NCI-H1105 treated with DMSO at 0.1 percent for 48 hours (cell line): ENCODE measurements around the gene TBATA.
A peak's percentile ranks its signal among the peaks of the same experiment; 100 is the strongest.

Experiments
- DNase-seq: peaks from one replicate; lab custom pipeline; 2025; lab: John Stamatoyannopoulos, UW

TBATA gene

GRCh38 chr10:70761031-70761601 is 24.1 kb downstream of the TBATA start:
- no peak for DNase-seq

DNA sequence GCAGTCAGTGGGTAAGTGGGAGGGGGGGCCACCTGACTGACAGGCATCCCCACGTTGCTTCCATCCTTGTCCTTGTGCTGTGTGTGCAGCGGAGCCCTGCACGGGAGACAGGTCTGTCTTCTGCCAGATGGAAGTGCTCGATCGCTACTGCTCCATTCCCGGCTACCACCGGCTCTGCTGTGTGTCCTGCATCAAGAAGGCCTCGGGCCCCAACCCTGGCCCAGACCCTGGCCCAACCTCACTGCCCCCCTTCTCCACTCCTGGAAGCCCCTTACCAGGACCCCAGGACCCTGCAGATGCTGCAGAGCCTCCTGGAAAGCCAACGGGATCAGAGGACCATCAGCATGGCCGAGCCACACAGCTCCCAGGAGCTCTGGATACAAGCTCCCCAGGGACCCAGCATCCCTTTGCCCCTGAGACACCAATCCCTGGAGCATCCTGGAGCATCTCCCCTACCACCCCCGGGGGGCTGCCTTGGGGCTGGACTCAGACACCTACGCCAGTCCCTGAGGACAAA is 24.8 kb downstream of the TBATA start:
- no peak for DNase-seq

- DNase-seq, result no peak
These were observed 25.4 kb downstream of the TBATA start for GRCh38 chr10:70759781-70760180.

DNA sequence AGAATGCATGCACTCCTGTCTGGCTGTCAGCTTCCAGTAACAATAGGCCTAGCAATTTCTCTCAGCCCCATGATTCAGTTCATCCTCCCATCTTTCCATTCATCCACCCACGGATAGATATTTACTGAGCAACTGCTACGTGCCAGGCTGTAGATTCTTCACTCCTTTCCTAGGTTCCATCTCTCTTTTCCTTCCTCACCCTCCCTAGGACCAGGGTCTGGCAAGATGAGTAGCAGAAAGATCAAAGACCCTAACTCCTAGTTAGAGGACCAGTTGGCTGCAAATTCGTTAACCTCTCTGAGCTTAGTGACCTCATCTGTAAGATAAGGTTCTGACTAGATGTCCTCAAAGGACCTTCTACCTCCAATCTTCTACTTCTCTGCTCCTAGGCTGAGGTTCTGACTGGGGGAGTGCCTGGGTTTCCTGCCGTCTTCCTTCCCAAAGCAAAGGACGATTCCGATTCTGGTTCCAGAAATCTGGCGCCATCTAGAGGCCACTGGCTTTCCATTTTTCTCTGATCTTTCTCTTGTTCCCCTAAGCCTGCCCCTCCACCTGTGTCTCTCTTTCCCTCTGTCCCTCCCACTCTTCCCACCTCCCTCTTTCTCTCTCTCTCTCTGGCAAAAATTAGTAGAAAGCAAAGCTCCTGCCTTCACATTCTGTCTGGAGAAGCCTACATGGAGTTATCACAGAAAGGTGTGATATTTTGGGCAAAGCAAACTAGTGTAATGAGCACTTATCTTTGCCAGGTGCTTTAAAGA is 26.2 kb downstream of the TBATA start:
- peak; percentile 51 for DNase-seq

DNA sequence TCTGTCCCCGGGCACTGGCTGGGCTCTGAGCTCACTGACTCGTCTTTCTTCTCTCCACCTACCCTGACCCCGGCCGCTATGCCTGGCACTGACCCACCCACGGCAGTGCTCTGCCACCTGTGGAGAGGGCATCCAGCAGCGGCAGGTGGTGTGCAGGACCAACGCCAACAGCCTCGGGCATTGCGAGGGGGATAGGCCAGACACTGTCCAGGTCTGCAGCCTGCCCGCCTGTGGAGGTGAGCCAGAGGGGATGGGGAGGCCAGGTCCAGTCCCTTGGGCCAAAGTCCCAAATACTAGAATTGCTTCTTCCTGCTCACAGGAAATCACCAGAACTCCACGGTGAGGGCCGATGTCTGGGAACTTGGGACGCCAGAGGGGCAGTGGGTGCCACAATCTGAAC is 27.3 kb downstream of the TBATA start:
- DNase-seq, result no peak

GRCh38 chr10:70756700-70757360 is 28.3 kb downstream of the TBATA start:
- DNase-seq, result peak; percentile 1

DNA sequence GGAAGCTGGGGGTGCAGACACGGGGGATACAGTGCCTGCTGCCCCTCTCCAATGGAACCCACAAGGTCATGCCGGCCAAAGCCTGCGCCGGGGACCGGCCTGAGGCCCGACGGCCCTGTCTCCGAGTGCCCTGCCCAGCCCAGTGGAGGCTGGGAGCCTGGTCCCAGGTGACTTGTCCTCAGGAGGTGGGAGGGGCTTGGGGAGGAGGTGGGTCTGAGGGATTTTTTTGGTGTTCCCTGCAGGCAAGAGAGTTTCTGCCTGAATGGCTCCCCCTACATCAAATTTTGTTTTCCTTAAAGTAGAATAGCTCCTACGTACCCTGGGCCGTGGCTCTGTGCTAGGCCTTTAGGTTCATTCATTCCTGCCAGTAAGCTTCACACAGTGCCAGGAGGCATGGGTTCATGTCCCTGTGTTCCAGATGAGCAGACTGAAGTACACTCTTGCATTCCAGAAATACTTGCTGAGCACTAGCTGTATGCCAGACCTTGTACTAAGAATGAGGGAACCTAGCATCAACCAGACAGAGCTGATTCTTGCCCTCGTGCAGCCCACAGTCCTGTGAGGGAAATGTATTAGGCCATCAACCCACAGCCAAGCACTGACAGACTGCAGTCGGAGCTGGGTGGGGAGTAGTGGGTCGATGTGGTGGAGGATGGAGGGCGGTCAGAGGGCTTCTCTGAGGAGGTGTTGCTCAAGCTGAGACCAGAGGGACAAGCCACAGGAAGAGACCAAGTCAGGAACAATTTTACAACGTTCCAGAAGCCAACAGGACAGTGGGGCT is 31.1 kb downstream of the TBATA start:
- no peak for DNase-seq

DNA sequence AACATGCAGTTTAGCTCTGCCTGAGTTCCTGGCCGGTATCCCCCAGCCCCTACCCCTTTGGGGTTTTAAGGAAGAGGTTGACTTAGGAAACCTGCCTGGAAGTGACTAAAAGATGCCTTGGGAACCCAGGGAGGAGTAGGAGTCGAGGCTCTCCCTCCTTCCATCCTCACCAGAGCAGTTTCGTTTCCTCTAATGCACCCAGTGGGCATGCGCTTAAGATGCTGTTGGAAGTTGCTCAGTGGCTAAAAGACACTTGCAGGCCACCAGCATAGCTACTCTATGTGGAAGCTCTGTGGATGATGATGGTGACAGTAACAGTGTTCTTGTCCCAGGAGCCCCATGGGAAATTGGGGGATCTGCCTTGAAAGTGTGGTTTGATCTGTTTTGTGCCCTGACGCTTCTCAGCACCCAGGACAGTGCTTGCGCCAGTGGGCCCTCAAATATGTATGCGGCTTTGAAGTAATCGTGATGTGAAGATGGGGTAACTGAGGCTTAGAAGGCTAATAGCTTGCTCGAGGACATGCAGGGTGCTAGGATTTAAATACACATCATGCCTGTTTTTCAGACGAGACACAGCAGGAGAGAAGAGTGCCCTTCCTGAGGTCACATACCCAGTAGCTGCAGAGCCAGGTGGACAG is 32.0 kb downstream of the TBATA start:
- no peak for DNase-seq

- DNase-seq, result no peak
These were observed 32.6 kb downstream of the TBATA start for GRCh38 chr10:70752571-70752970.

DNA sequence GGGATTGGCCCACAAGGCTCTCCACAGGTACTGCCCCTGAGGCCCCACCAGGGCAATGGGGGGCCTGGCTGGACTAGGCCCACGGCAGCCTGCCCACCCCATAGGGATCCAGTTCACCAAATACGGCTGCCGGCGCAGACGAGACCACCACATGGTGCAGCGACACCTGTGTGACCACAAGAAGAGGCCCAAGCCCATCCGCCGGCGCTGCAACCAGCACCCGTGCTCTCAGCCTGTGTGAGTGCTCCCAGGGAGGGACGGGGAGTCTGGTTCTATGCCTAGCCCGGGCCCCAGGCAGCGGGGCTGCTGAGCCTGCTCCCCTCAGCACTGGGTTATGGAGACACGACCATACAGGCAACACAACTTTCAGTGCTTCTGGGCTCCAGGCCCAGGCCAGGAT is 33.2 kb downstream of the TBATA start:
- no peak for DNase-seq

GRCh38 chr10:70751356-70751755 is 33.8 kb downstream of the TBATA start:
- DNase-seq, result no peak

GRCh38 chr10:70750156-70750703 is 34.9 kb downstream of the TBATA start:
- DNase-seq, result no peak

GRCh38 chr10:70749756-70750155 is 35.4 kb downstream of the TBATA start:
- no peak for DNase-seq

DNA sequence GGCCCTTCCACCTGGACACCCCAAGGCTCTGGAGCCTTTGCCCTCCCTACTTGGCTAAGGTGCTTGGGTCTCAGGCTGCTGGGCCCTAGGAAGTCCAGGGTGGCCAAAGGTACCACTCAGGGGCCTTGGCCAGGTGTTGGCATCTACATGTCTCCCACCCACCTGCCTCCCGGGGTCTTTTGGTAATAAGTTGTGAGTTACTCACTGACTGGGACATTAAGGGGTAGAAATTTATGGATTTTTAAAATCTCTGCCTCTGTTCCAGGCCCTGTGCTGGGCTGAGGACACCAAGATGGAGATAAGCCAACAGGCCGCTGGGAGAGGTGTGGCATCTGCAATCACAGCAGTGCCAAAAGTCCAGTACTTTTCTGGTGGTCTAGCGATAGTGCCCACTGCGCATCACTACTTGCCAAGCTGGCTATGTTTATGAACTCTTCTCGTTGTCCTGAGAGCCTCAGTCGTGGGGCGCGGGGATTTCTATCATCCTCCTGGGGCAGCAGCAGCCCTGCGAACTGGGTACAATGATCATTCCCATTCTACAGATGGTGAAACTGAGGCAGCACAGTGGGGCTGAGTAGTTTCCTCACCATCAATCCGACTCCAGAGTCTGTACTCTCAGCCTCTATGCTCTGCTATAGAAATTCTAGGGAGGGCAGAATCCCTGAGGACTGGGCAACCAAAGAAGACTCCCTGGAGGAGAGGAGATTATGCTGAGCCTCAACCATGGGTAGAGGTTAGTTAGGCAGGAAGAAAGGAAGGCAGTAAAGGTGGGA is 36.2 kb downstream of the TBATA start:
- no peak for DNase-seq

- no peak for DNase-seq
These were observed 36.9 kb downstream of the TBATA start for GRCh38 chr10:70748305-70748704.

DNA sequence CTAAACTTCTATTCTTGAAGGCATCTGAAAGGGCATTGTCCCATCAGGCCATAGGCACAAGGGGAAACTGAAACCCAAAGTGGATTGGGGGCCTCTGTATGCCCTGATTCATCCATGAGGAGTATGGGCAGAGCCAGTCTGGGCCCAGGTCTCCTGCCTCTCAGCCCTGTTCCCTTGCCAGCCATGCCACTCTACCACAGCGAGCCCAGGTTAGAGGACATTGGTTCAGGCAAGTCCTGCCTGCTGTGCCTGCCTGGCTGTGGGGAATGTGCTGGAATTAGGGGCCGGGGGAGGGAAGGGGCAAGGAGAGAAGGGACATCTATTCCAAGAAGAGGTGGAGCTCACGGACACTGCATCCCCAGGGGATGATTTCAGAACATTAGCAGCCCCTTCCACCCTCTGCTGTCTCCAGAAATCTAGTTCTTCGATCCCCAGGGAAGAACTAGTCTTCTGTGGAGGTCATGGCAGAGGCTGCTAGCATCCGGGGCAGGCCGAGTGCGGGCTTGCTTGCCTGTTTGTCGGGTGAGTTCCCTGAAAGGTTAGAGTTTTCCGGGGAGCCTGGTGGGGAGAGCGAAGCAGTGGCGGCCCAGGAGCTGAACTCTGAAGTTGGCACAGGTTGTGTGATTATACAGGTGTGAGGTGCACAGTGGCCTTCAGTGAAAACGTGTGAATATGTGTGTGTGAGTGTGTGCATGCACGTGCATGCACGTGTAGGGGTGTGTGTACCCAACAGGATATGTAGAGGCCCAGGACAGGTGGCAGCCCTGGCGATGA is 37.8 kb downstream of the TBATA start:
- no peak for DNase-seq

- DNase-seq, result no peak
These were observed 39.6 kb downstream of the TBATA start for GRCh38 chr10:70745555-70745954.

- DNase-seq, result no peak
These were observed 40.5 kb downstream of the TBATA start for GRCh38 chr10:70744617-70745143.

DNA sequence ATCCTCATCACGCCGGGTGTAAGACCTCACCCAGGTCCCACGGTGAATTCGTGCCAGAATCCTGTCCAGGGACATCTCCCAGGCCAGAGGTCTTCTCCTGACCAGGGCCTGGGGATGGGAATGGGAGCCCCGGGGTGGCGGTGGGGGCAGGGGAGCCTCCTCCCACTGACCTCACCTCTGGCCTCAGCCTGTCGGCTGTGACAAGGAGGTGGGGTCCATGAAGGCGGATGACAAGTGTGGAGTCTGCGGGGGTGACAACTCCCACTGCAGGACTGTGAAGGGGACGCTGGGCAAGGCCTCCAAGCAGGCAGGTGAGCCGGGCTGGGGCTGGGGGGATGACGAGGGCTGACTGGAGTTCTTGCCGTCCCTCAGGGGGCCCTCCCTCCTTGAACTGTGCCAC is 41.3 kb downstream of the TBATA start:
- no peak for DNase-seq

DNA sequence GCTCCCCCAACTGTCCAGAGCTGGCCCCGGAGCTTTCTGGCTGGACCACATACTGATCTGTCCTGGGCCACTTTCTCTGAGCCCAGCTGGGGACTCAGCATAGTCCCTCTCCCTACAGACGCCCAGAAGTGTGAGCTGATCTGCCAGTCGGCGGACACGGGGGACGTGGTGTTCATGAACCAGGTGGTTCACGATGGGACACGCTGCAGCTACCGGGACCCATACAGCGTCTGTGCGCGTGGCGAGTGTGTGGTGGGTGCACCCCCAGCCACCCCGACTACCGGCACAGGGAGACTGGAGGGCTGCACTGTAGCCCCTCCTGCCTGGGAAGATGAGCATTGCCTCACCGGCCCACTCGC is 41.8 kb downstream of the TBATA start:
- no peak for DNase-seq
